A549 (cell line): Measurements from ENCODE around the gene SPEF1. TPM values are rescaled to one million over a fixed set of nuclear protein-coding genes. Genes with fewer than 3 reads are reported as not detected.
A peak's percentile ranks its signal among the peaks of the same experiment; 100 is the strongest.

Experiments
- ATAC-seq, 2 experiments: fragments of 200-7000 bp in 1 of 2; fragments of >200 bp in 1 of 2; cut with Nextera tagmentation in 1 of 2; cut with Tn5 transposase in 1 of 2; 3 replicates each; pipeline versions ENCODE4 v1.8.0 to v1.9.1; 2018 to 2020; ENCODE audit warnings: mild to moderate bottlenecking in 1 of 2, moderate library complexity in 1 of 2
- CTCF ChIA-PET: fragments of 300-600 bp; sonication (Branson Sonifier 250); formaldehyde crosslinking; extraction: SDS; loops from one replicate; lab custom pipeline; 2021; ENCODE audit warnings: antibody characterized with exemption, inconsistent platforms; lab: Yijun Ruan, JAX
- POLR2A ChIA-PET: fragments of 350-600 bp; formaldehyde crosslinking; extraction: SDS; loops from one replicate; lab custom pipeline; 2021; ENCODE audit warnings: antibody characterized with exemption, inconsistent platforms; lab: Yijun Ruan, JAX
- DNase-seq, 2 experiments: peaks; one replicate each; pipeline versions ENCODE4 v3.0.0 to v3.0.0-alpha.2; 2011 to 2016; ENCODE audit warnings: low read depth in 1 of 2, low spot score in 1 of 2
- FAIRE-seq: peaks from 2 replicates; lab custom pipeline; 2011; peaks lifted over from hg19 to GRCh38; lab: Jason Lieb, UNC
- H3K27ac ChIP-seq, 2 experiments: fragments of >200 bp; sonication (Bioruptor Twin); formaldehyde crosslinking; 3 replicates each; pipeline ENCODE4 v1.5.1; 2016 to 2017
- H3K4me1 ChIP-seq: fragments of >200 bp; sonication (Bioruptor Twin); formaldehyde crosslinking; 3 replicates; pipeline ENCODE4 v1.6.1; 2016
- H3K4me2 ChIP-seq: fragments of >200 bp; sonication (Bioruptor Twin); formaldehyde crosslinking; 3 replicates; pipeline ENCODE4 v1.6.1; 2016
- H3K4me3 ChIP-seq: fragments of >200 bp; sonication (Bioruptor Twin); formaldehyde crosslinking; 3 replicates; pipeline ENCODE4 v1.5.1; 2016
- H3K9me3 ChIP-seq: fragments of >200 bp; sonication (Bioruptor Twin); formaldehyde crosslinking; 3 replicates; pipeline ENCODE4 v1.6.1; 2016
- ATOH8 ChIP-seq: fragments of 250-450 bp; sonication (Bioruptor Pico); IDR thresholded peaks from 2 replicates; pipeline ENCODE4 v1.5.0; 2020; ENCODE audit warnings: low read depth, mild to moderate bottlenecking, moderate library complexity
- CBX2 ChIP-seq: fragments of 200-600 bp; sonication (generic); IDR thresholded peaks from 2 replicates; pipeline ENCODE4 v1.6.1; 2016; ENCODE audit warnings: low read depth, mild to moderate bottlenecking, borderline replicate concordance
- CBX8 ChIP-seq: fragments of 200-600 bp; sonication (generic); IDR thresholded peaks from 2 replicates; pipeline ENCODE4 v1.6.1; 2016
- CEBPB ChIP-seq, 2 experiments: fragments of >200 bp in 1 of 2; sonication (Bioruptor Twin) in 1 of 2; formaldehyde crosslinking in 1 of 2; IDR thresholded peaks; 2 replicates each; pipeline ENCODE4 v1.6.1; 2012 to 2016
- CHD2 ChIP-seq: fragments of 150-350 bp; IDR thresholded peaks from 2 replicates; pipeline ENCODE4 v1.6.1; 2014; ENCODE audit warnings: low read length; ENCODE audit not compliant: partially characterized antibody
- EHMT2 ChIP-seq: fragments of 200-600 bp; sonication (generic); IDR thresholded peaks from 2 replicates; pipeline ENCODE4 v1.6.1; 2016; ENCODE audit warnings: antibody characterized with exemption, low read depth, mild to moderate bottlenecking, moderate library complexity
- ELK1 ChIP-seq: fragments of 150-350 bp; IDR thresholded peaks from 2 replicates; pipeline ENCODE4 v1.6.1; 2014; ENCODE audit warnings: low read depth, mild to moderate bottlenecking, low read length
- ESRRA ChIP-seq: fragments of 150-350 bp; IDR thresholded peaks from 2 replicates; pipeline ENCODE4 v1.6.1; 2014; ENCODE audit warnings: mild to moderate bottlenecking, low read length, borderline replicate concordance
- FOSB ChIP-seq: fragments of 250-450 bp; sonication (Bioruptor Pico); IDR thresholded peaks from 2 replicates; pipeline ENCODE4 v1.5.0; 2020; ENCODE audit warnings: mild to moderate bottlenecking, moderate library complexity
- FOSL2 ChIP-seq, 2 experiments: fragments of 450-650 bp in 1 of 2; fragments of >200 bp in 1 of 2; sonication (Bioruptor Twin) in 1 of 2; formaldehyde crosslinking; IDR thresholded peaks; 2 replicates each; pipeline versions ENCODE4 v1.5.0 to v1.6.1; 2016 to 2020; ENCODE audit warnings: mild to moderate bottlenecking in 1 of 2, moderate library complexity in 1 of 2
- HDAC2 ChIP-seq: fragments of 200-600 bp; sonication (generic); IDR thresholded peaks from 2 replicates; pipeline ENCODE4 v1.6.1; 2016
- HOXA7 ChIP-seq: fragments of 250-450 bp; sonication (Bioruptor Pico); IDR thresholded peaks from 2 replicates; pipeline ENCODE4 v1.5.0; 2020; ENCODE audit warnings: mild to moderate bottlenecking, moderate library complexity
- JUN ChIP-seq, 2 experiments: fragments of >200 bp; sonication (Bioruptor Twin); formaldehyde crosslinking; IDR thresholded peaks; 2 replicates in 1 of 2; 3 replicates in 1 of 2; pipeline ENCODE4 v1.6.1; 2016 to 2017
- JUNB ChIP-seq: fragments of >200 bp; sonication (Bioruptor Twin); formaldehyde crosslinking; IDR thresholded peaks from 2 replicates; pipeline ENCODE4 v1.6.1; 2016
- NPAS2 ChIP-seq: fragments of 250-450 bp; sonication (Bioruptor Pico); IDR thresholded peaks from 2 replicates; pipeline ENCODE4 v1.8.0; 2022; ENCODE audit warnings: mild to moderate bottlenecking, moderate library complexity, borderline replicate concordance
- PHF8 ChIP-seq: fragments of 200-600 bp; sonication (generic); IDR thresholded peaks from 2 replicates; pipeline ENCODE4 v1.6.1; 2016; ENCODE audit warnings: low read depth, mild to moderate bottlenecking, antibody characterized with exemption, moderate library complexity, borderline replicate concordance
- RARB ChIP-seq: fragments of 250-450 bp; sonication (Bioruptor Pico); IDR thresholded peaks from 2 replicates; pipeline ENCODE4 v1.8.0; 2021; ENCODE audit warnings: mild to moderate bottlenecking, moderate library complexity
- RCOR1 ChIP-seq: fragments of 150-350 bp; IDR thresholded peaks from 2 replicates; pipeline ENCODE4 v1.6.1; 2014; ENCODE audit warnings: antibody characterized with exemption, low read length, low read depth
- RFX5 ChIP-seq: fragments of 450-650 bp; IDR thresholded peaks from 2 replicates; pipeline ENCODE4 v1.7.1; 2014; ENCODE audit warnings: antibody characterized with exemption, mild to moderate bottlenecking, moderate library complexity
- SMC3 ChIP-seq: fragments of >200 bp; sonication (Bioruptor Twin); formaldehyde crosslinking; IDR thresholded peaks from 3 replicates; pipeline ENCODE4 v1.6.1; 2018; ENCODE audit warnings: inconsistent platforms
- TFCP2L1 ChIP-seq: fragments of 250-450 bp; sonication (Bioruptor Pico); IDR thresholded peaks from 2 replicates; pipeline ENCODE4 v1.5.0; 2021; ENCODE audit warnings: mild to moderate bottlenecking
- ZFP36 ChIP-seq: fragments of 450-650 bp; IDR thresholded peaks from 2 replicates; pipeline ENCODE4 v1.6.1; 2014; ENCODE audit warnings: borderline replicate concordance; ENCODE audit not compliant: partially characterized antibody
- WGBS: methylation state at CpG from one replicate; pipeline ENCODE4 v1.1.6; 2017; ENCODE audit errors: missing lambda C conversion rate; 5-methylcytosine and 5-hydroxymethylcytosine counted together
- polyA plus RNA-seq, 4 experiments: library from polyadenylated mRNA; depleted of rRNA in 3 of 4; stranded (reverse); fragments of >200 nt; fragmentation: RNase III in 1 of 4; extraction: RNeasy Plus Mini Kit Qiagen cat#74134 plus additional on column Dnase treatment in 1 of 4; gene quantifications; 2 replicates in 3 of 4; 3 replicates in 1 of 4; pipeline ENCODE4 v1.2.3, GENCODE V29; 2011 to 2017
- TF ChIP-seq, protein P1 (sequence below): IDR thresholded peaks from 2 replicates; pipeline ENCODE4 v1.6.1; 2012; ENCODE audit warnings: low read depth, borderline replicate concordance
- TF ChIP-seq, protein P2 (sequence below): fragments of 200-600 bp; sonication (generic); IDR thresholded peaks from 2 replicates; pipeline ENCODE4 v1.6.1; 2016; ENCODE audit warnings: antibody characterized with exemption, mild to moderate bottlenecking, moderate library complexity
- TF ChIP-seq, protein P3 (sequence below): fragments of >200 bp; sonication (Bioruptor Twin); formaldehyde crosslinking; IDR thresholded peaks from 3 replicates; pipeline ENCODE4 v1.6.1; 2016

The SPEF1 gene
- polyA plus RNA-seq, 2 of the 4 experiments (the other 2 are of a cell fraction), result 0.41 to 1.3 TPM

DNA sequence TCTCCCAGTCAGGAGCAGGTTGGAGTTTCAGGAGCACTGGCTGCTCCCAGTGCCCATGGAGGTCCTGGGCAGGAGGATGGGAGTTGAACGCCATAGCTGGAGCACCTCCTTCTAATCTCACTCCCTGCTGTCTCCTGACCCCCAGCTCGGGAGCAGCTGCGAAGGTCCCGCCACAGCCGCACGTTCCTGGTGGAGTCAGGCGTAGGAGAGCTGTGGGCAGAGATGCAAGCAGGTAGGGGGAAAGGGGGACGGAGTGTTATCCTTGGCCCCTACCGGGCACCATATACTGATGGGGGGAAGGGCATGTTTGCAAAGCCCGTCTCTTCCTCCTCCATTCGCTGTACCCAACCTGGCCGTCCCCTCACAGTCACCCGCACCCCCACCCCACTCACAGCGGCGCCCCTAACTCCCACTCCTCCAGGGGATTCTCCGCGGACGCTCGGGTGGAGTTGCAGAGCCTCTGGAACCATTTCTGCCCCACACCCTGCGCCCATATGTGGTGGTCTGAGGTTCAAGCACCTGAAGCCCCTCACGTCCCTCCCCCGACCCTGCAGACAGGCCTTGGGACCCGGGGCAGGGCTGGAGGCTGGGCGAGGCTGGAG, 32.1 kb downstream of the SPEF1 start:
- ChIA-PET CTCF (interaction anchor here (0.6 to 72.1 kb wide), 28 partner anchors 2 to 562 kb away, joined by 3 to 2233 read pairs (median 4); partner anchors contain the start of genes ADAM33, ADISSP, AP5S1 and CENPB), POLR2A (interaction anchor here (1.0 to 1.4 kb wide), 6 partner anchors 10 to 73 kb away, joined by 3 to 21 read pairs (median 4); partner anchors contain the start of genes ADISSP, AP5S1 and SPEF1)
- Histone ChIP-seq H3K4me1 (peaks cover 10% of the 10 kb centered on the region; the same call in 2 of the 3 replicates), H3K9me3 (no peaks in the 10 kb centered on the region), H3K4me3 (peak overlapping the region; percentile 61), H3K4me2 (peak overlapping the region; percentile 92), H3K27ac (peak overlapping the region; percentile 82)
- TF ChIP-seq RARB, result no peak
- TF ChIP-seq, protein P1, sequence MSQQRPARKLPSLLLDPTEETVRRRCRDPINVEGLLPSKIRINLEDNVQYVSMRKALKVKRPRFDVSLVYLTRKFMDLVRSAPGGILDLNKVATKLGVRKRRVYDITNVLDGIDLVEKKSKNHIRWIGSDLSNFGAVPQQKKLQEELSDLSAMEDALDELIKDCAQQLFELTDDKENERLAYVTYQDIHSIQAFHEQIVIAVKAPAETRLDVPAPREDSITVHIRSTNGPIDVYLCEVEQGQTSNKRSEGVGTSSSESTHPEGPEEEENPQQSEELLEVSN, result no peak
- no peak for TF ChIP-seq JUNB
- TF ChIP-seq, protein P2, sequence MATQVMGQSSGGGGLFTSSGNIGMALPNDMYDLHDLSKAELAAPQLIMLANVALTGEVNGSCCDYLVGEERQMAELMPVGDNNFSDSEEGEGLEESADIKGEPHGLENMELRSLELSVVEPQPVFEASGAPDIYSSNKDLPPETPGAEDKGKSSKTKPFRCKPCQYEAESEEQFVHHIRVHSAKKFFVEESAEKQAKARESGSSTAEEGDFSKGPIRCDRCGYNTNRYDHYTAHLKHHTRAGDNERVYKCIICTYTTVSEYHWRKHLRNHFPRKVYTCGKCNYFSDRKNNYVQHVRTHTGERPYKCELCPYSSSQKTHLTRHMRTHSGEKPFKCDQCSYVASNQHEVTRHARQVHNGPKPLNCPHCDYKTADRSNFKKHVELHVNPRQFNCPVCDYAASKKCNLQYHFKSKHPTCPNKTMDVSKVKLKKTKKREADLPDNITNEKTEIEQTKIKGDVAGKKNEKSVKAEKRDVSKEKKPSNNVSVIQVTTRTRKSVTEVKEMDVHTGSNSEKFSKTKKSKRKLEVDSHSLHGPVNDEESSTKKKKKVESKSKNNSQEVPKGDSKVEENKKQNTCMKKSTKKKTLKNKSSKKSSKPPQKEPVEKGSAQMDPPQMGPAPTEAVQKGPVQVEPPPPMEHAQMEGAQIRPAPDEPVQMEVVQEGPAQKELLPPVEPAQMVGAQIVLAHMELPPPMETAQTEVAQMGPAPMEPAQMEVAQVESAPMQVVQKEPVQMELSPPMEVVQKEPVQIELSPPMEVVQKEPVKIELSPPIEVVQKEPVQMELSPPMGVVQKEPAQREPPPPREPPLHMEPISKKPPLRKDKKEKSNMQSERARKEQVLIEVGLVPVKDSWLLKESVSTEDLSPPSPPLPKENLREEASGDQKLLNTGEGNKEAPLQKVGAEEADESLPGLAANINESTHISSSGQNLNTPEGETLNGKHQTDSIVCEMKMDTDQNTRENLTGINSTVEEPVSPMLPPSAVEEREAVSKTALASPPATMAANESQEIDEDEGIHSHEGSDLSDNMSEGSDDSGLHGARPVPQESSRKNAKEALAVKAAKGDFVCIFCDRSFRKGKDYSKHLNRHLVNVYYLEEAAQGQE, result no peak
- TF ChIP-seq HDAC2, result no peak
- no peak for TF ChIP-seq NPAS2
- TF ChIP-seq ESRRA, result no peak
- TF ChIP-seq RCOR1, result no peak
- no peak for TF ChIP-seq ZFP36
- DNase-seq, result no peak
- WGBS, result 62% methylated on average over 23 of the region's 24 CpGs
- no peak for FAIRE-seq
- ATAC-seq, result no peak

GRCh38 chr20:3748073-3748472, 33.2 kb downstream of the SPEF1 start:
- FAIRE-seq (no peak), ATAC-seq (no peak), DNase-seq (no peak)
- TF ChIP-seq CEBPB (IDR thresholded peaks at IDR 0.05) (no peak), FOSB (CRISPR knock-in tag) (no peak), EHMT2 (no peak), FOSL2 (IDR thresholded peaks at IDR 0.05) (no peak), FOSL2 (CRISPR knock-in tag; IDR thresholded peaks at IDR 0.05) (no peak), PHF8 (no peak), CBX2 (no peak), HDAC2 (no peak), CHD2 (no peak), TFCP2L1 (no peak)
- POLR2A ChIA-PET, result interaction anchor here (2.3 kb wide), 1 partner anchor 20 kb away, joined by 10 read pairs; the partner anchor contains the start of gene ADISSP
- 90% methylated on average over 9 of the region's 16 CpGs for WGBS
- no peak overlapping the region for H3K27ac ChIP-seq
- CTCF ChIA-PET, result interaction anchor here (0.5 to 72.1 kb wide), 9 partner anchors 0 to 421 kb away, joined by 3 to 2233 read pairs (median 21); partner anchors contain the start of genes ADAM33, ADISSP, AP5S1 and CENPB
- H3K4me3 ChIP-seq, result no peak overlapping the region
- no peaks in the 10 kb centered on the region for H3K9me3 ChIP-seq
- H3K4me1 ChIP-seq, result peaks cover 10% of the 10 kb centered on the region; the same call in 2 of the 3 replicates
- H3K4me2 ChIP-seq, result no peak overlapping the region

DNA sequence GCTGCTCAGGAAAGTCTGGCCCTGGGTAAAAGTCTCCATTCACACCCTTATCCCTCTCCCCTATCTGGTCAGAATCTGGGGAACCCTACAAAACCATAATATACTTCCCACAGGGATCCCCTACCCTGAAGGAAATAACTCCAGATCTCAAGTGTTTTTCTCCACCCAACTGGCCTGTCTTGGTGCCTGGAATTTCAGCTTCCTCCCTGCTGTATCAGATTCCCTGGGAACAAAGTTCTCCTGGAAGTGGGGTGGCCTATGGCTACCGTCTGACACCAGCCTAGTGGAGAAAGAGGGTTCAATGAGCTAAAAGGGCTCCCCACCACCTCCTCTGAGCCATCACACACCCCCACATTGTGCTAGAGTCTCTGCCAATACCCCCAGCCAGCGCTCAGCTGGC, 33.8 kb downstream of the SPEF1 start:
- ChIA-PET CTCF (interaction anchor here (0.5 to 72.1 kb wide), 8 partner anchors 0 to 421 kb away, joined by 3 to 2233 read pairs (median 95); partner anchors contain the start of genes ADAM33, ADISSP, AP5S1 and CENPB), POLR2A (interaction anchor here (2.3 kb wide), 1 partner anchor 20 kb away, joined by 10 read pairs; the partner anchor contains the start of gene ADISSP)
- ATAC-seq (no peak), FAIRE-seq (no peak), DNase-seq (no peak)
- no peak overlapping the region for H3K27ac ChIP-seq
- WGBS, result 82% methylated on average over 2 of the region's 2 CpGs
- H3K4me1 ChIP-seq, result peaks cover 10% of the 10 kb centered on the region; the same call in 2 of the 3 replicates
- H3K4me3 ChIP-seq, result no peak overlapping the region
- H3K4me2 ChIP-seq, result no peak overlapping the region
- no peak for TF ChIP-seq RFX5
- no peak for TF ChIP-seq ATOH8
- TF ChIP-seq SMC3, result no peak
- TF ChIP-seq, protein P3, sequence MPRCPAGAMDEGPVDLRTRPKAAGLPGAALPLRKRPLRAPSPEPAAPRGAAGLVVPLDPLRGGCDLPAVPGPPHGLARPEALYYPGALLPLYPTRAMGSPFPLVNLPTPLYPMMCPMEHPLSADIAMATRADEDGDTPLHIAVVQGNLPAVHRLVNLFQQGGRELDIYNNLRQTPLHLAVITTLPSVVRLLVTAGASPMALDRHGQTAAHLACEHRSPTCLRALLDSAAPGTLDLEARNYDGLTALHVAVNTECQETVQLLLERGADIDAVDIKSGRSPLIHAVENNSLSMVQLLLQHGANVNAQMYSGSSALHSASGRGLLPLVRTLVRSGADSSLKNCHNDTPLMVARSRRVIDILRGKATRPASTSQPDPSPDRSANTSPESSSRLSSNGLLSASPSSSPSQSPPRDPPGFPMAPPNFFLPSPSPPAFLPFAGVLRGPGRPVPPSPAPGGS, result no peak
- no peak for TF ChIP-seq CHD2
- no peak for TF ChIP-seq ZFP36
- no peak for TF ChIP-seq FOSB (CRISPR knock-in tag)
- TF ChIP-seq JUN (IDR thresholded peaks at IDR 0.05), result no peak
- no peak for TF ChIP-seq HOXA7 (CRISPR knock-in tag)
- no peak for TF ChIP-seq ELK1
- TF ChIP-seq CBX8, result no peak
- TF ChIP-seq PHF8, result no peak
- TF ChIP-seq, all 56 proteins: peak for 0
- no peaks in the 10 kb centered on the region for H3K9me3 ChIP-seq
